ENCODE data around the gene BSG. TPM values are rescaled to one million over a fixed set of nuclear protein-coding genes. Genes with fewer than 3 reads are reported as not detected.

The BSG gene
- total and polyA plus RNA-seq, 9 of the 15 experiments (the other 6 are each of a cell fraction or from before 2014, with no cell fraction given): 4.6 to 495 (median 187) TPM

- no peak for TF ChIP-seq ZNF280B (CRISPR knock-in tag; IDR thresholded peaks at IDR 0.05)
- no peak for TF ChIP-seq ZNF561 (CRISPR knock-in tag; conservative IDR thresholded peaks at IDR 0.05)
- TF ChIP-seq POLR2G (IDR thresholded peaks at IDR 0.05; ENCODE audit: low read depth, low read length): peak; percentile 73
- peak; percentile 57 for TF ChIP-seq FOXM1 (IDR thresholded peaks at IDR 0.05; ENCODE audit: low read depth)
- no peak for TF ChIP-seq FOXM1 (CRISPR knock-in tag; IDR thresholded peaks at IDR 0.05; ENCODE audit: low read depth)
- TF ChIP-seq NR1H2 (CRISPR knock-in tag; IDR thresholded peaks at IDR 0.05): no peak
- peak; percentile 86 for TF ChIP-seq MGA (IDR thresholded peaks at IDR 0.05)
- no peak for TF ChIP-seq ZNF280A (IDR thresholded peaks at IDR 0.05; ENCODE audit: low read depth, partially characterized antibody)
- peak; percentile 70; the same call in 1 of the 2 replicates for TF ChIP-seq TFAP4 (CRISPR knock-in tag; IDR thresholded peaks at IDR 0.05; ENCODE audit: borderline replicate concordance)
Measured at GRCh38 chr19:610801-611480, 38.5 kb downstream of the BSG start (continued).
